DOHH2 (cell line): ENCODE results near the gene HNF4A.

Experiments
- EZH2phosphoT487 ChIP-seq: fragments of 200-600 bp; sonication (generic); IDR thresholded peaks from 2 replicates; pipeline ENCODE4 v1.6.1; 2017; ENCODE audit warnings: borderline replicate concordance, mild to moderate bottlenecking, antibody characterized with exemption, low read length, moderate library complexity, mixed read lengths
- TF ChIP-seq, protein P1 (sequence below): fragments of 200-600 bp; sonication (generic); IDR thresholded peaks from one replicate; pipeline ENCODE4 v1.5.1; 2014; ENCODE audit warnings: antibody characterized with exemption, mild to moderate bottlenecking, low read depth, low read length; ENCODE audit not compliant: poor library complexity, severe bottlenecking

DNA sequence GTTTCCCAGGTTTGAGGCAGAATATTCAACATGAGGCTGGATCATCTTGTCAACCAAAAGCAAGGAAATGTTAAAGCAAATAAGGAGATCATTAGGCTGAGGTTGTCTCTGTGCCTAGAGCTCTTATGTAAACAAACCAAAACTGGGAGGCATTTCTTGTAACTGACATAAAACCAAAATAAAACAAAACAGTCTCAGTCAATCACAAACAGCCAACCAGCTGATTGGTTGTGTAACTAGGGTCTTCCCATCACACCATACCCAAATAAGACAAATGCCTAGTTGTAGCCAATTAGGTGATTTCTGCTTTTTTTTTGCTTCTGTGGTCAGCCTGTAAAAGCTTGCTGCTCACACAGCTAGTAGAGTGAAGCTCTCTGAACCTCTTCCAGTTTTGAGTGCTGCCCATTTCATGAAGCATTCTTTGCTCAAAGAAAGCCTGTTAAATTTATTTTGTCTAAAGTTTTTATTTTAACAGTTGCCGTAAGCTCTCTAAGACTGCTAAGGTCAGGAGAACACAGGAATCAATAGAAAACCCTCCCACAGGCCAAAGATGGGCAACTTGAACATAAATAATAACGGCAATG, 35.6 kb upstream of the HNF4A start:
- TF ChIP-seq, protein P1, sequence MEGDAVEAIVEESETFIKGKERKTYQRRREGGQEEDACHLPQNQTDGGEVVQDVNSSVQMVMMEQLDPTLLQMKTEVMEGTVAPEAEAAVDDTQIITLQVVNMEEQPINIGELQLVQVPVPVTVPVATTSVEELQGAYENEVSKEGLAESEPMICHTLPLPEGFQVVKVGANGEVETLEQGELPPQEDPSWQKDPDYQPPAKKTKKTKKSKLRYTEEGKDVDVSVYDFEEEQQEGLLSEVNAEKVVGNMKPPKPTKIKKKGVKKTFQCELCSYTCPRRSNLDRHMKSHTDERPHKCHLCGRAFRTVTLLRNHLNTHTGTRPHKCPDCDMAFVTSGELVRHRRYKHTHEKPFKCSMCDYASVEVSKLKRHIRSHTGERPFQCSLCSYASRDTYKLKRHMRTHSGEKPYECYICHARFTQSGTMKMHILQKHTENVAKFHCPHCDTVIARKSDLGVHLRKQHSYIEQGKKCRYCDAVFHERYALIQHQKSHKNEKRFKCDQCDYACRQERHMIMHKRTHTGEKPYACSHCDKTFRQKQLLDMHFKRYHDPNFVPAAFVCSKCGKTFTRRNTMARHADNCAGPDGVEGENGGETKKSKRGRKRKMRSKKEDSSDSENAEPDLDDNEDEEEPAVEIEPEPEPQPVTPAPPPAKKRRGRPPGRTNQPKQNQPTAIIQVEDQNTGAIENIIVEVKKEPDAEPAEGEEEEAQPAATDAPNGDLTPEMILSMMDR = no peak
- TF ChIP-seq EZH2phosphoT487 = no peak
